Astrocyte (in vitro differentiated cells and primary cell): ENCODE results near the gene ANO7.

Experiments used
- CTCF ChIP-seq: IDR thresholded peaks from 2 replicates; pipeline ENCODE4 v1.5.1; 2011; ENCODE audit warnings: low read depth, mild to moderate bottlenecking, inconsistent platforms, low read length, moderate library complexity; ENCODE audit not compliant: insufficient read depth
- EZH2 ChIP-seq: IDR thresholded peaks from 2 replicates; pipeline ENCODE4 v1.6.1; 2012; ENCODE audit warnings: mild to moderate bottlenecking, low read length, inconsistent platforms; ENCODE audit not compliant: insufficient read depth

- TF ChIP-seq CTCF (no peak), EZH2 (no peak)
Measured at GRCh38 chr2:241142063-241142462, 46.4 kb upstream of the ANO7 start.
